ENCODE data around the gene SERPINI2.

DNA sequence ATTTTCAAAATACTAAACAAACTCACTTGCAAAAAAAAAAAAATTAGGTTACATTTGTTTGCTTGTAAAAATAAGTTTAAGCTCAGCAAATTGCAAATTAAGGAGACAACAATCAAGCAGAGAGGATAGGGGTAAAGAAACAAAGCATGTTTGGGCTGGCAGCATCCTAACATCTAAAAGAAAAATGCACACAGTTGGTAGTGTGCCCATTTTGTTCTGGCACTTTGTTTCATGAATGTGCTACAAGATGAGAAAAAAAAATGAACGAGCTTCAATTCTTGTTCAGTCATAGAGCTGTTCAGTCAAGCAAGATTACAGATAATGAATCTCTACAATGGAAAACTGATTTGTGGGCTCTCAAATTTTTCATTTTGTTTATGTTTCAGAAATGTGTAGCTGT, 76.0 kb downstream of the SERPINI2 start:
- TF ChIP-seq, protein P1, sequence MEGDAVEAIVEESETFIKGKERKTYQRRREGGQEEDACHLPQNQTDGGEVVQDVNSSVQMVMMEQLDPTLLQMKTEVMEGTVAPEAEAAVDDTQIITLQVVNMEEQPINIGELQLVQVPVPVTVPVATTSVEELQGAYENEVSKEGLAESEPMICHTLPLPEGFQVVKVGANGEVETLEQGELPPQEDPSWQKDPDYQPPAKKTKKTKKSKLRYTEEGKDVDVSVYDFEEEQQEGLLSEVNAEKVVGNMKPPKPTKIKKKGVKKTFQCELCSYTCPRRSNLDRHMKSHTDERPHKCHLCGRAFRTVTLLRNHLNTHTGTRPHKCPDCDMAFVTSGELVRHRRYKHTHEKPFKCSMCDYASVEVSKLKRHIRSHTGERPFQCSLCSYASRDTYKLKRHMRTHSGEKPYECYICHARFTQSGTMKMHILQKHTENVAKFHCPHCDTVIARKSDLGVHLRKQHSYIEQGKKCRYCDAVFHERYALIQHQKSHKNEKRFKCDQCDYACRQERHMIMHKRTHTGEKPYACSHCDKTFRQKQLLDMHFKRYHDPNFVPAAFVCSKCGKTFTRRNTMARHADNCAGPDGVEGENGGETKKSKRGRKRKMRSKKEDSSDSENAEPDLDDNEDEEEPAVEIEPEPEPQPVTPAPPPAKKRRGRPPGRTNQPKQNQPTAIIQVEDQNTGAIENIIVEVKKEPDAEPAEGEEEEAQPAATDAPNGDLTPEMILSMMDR (IDR thresholded peaks at IDR 0.05): no peak
- no peak for TF ChIP-seq POLR2A (IDR thresholded peaks at IDR 0.05)

Measured in Peyer's patch (tissue), 4 donors.